HG02571 (cell line): ENCODE data around the gene RNF213.

Experiments used
- ATAC-seq: cut with Tn5 transposase; IDR thresholded peaks from one replicate; pipeline ENCODE4 v1.9.1; 2021; ENCODE audit warnings: mild to moderate bottlenecking, moderate library complexity; ENCODE audit not compliant: unreplicated experiment

Gene RNF213

DNA sequence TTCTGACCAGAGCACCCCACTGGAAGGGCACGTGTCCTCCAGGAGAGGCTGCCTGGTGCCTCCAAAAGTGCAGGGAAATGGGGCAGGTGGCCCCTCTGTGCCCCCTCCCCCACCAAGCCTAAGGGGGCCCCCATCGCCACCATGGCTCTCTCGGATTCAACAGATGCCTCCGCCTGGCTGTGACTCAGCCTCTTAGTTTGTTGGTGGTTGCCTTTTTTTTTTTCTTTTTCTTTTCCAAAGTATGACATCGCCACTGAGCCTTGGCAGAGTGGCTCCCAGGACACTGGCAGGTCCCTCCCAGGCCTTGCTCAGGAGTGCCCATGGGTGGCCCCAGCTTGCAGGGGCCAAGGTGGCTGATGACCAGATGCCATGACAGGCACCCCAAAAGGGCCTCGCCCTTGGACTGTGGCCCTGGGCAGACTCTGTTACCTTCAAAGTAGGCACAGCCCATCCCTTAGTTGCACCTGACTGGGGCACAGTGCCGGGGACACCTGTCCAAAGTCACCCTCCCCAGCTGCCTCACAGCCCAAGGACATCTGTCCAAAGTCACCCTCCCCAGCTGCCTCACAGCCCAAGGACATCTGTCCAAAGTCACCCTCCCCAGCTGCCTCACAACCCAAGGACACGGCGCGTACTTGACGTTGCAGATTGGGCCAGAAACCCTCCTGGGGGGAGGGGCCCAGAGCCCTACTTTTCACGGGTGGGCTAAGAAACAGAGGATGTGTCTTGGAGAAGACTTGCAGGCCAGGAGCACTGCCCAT, 186.2 kb downstream of the RNF213 start:
- ATAC-seq: no peak

DNA sequence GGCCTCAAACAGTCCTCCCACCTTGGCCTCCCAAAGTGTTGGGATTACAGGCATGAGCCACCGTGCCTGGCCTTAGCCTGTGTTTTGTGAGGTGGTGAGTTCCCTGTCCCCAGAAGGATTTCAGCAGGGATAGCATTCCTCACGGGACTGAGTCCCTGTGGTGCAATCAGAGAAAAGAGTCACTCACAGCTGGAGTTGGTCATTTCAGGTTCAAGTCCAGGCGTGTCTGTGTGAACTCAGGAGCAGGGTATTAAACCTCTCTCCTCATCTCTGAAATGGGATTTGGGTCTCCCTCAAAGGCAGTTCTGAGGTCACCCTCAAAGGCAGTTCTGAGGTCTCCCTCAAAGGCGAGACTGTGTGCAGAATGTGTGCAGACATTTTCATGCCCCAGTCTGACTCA, 187.1 kb downstream of the RNF213 start:
- ATAC-seq: no peak
